ENCODE measurements around the gene SDR42E1.

GRCh38 chr16:81964808-81965207 lies 46.5 kb downstream of the SDR42E1 start:
- TF ChIP-seq POLR2A (IDR thresholded peaks at IDR 0.05; ENCODE audit: low read length) (no peak), RNF2 (IDR thresholded peaks at IDR 0.05; ENCODE audit: borderline replicate concordance, low read depth) (no peak), ZFP36 (IDR thresholded peaks at IDR 0.05; ENCODE audit: borderline replicate concordance, partially characterized antibody) (no peak), GATA3 (IDR thresholded peaks at IDR 0.05; ENCODE audit: borderline replicate concordance) (no peak), CTCF (IDR thresholded peaks at IDR 0.05) (no peak), BHLHE40 (IDR thresholded peaks at IDR 0.05; ENCODE audit: low read depth, low read length) (no peak)
